WTC11 (cell line): ENCODE results near the gene CACNA2D3. TPM values are rescaled to one million over a fixed set of nuclear protein-coding genes. Genes with fewer than 3 reads are reported as not detected.

Experiments
- ATAC-seq: fragments of 200-7000 bp; cut with Tn5 transposase; 2 replicates; pipeline ENCODE4 v1.10.0; 2021; ENCODE audit warnings: mild to moderate bottlenecking, moderate library complexity
- CTCF ChIA-PET: fragments of 300-600 bp; sonication (Branson Sonifier 250); formaldehyde crosslinking; loops from one replicate; lab custom pipeline; 2021; ENCODE audit warnings: antibody characterized with exemption; lab: Charles Lee
- POLR2A ChIA-PET: fragments of 350-600 bp; sonication (Branson Sonifier 250); formaldehyde crosslinking; loops from one replicate; lab custom pipeline; 2021; ENCODE audit warnings: antibody characterized with exemption; lab: Charles Lee
- DNase-seq: peaks from one replicate; pipeline ENCODE4 v3.0.0; 2021; ENCODE audit warnings: low spot score
- H3K27ac Mint-ChIP-seq: 2 replicates; pipeline ENCODE4 v1.8.0; 2021; ENCODE audit warnings: mixed read lengths
- H3K27me3 Mint-ChIP-seq: 2 replicates; pipeline ENCODE4 v1.8.0; 2021; ENCODE audit warnings: low read depth, mild to moderate bottlenecking, moderate library complexity, mixed read lengths
- H3K36me3 Mint-ChIP-seq: 2 replicates; pipeline ENCODE4 v1.8.0; 2021; ENCODE audit warnings: mixed read lengths
- H3K4me1 Mint-ChIP-seq: 2 replicates; pipeline ENCODE4 v1.8.0; 2022; ENCODE audit warnings: mixed read lengths
- H3K4me3 Mint-ChIP-seq: 2 replicates; pipeline ENCODE4 v1.8.0; 2021; ENCODE audit warnings: mild to moderate bottlenecking, moderate library complexity, mixed read lengths
- H3K9me3 Mint-ChIP-seq: 2 replicates; pipeline ENCODE4 v1.8.0; 2021; ENCODE audit warnings: mixed read lengths
- AFF4 ChIP-seq: sonication (generic); formaldehyde crosslinking; IDR thresholded peaks from 2 replicates; pipeline ENCODE4 v1.8.1; 2023; ENCODE audit warnings: mild to moderate bottlenecking, missing genetic modification reagents, borderline replicate concordance
- ATF2 ChIP-seq: sonication (generic); formaldehyde crosslinking; IDR thresholded peaks from 2 replicates; pipeline ENCODE4 v1.8.1; 2022; ENCODE audit warnings: low read depth, missing genetic modification reagents, borderline replicate concordance
- CBFB ChIP-seq: sonication (generic); formaldehyde crosslinking; IDR thresholded peaks from 2 replicates; pipeline ENCODE4 v1.8.1; 2022; ENCODE audit warnings: mild to moderate bottlenecking, low read depth, missing genetic modification reagents
- E2F5 ChIP-seq: sonication (generic); formaldehyde crosslinking; IDR thresholded peaks from 2 replicates; pipeline ENCODE4 v1.8.1; 2022; ENCODE audit warnings: mild to moderate bottlenecking, moderate library complexity, missing genetic modification reagents
- EMX1 ChIP-seq: fragments of 250-450 bp; sonication (Bioruptor Pico); IDR thresholded peaks from 2 replicates; pipeline ENCODE4 v1.8.0; 2021; ENCODE audit warnings: mild to moderate bottlenecking
- ERG ChIP-seq: fragments of 250-450 bp; sonication (Bioruptor Pico); IDR thresholded peaks from 2 replicates; pipeline ENCODE4 v1.8.0; 2021; ENCODE audit warnings: mild to moderate bottlenecking
- JAZF1 ChIP-seq: fragments of 250-450 bp; sonication (Bioruptor Pico); IDR thresholded peaks from 2 replicates; pipeline ENCODE4 v1.9.0; 2021; ENCODE audit warnings: moderate library complexity, mild to moderate bottlenecking, inconsistent platforms
- MLX ChIP-seq: sonication (generic); formaldehyde crosslinking; IDR thresholded peaks from 2 replicates; pipeline ENCODE4 v1.8.1; 2023; ENCODE audit warnings: mild to moderate bottlenecking, missing genetic modification reagents, moderate library complexity
- MYBL2 ChIP-seq: sonication (generic); formaldehyde crosslinking; IDR thresholded peaks from 2 replicates; pipeline ENCODE4 v1.8.1; 2023; ENCODE audit warnings: mild to moderate bottlenecking, moderate library complexity, missing genetic modification reagents
- OVOL2 ChIP-seq: fragments of 250-450 bp; sonication (Bioruptor Pico); IDR thresholded peaks from 2 replicates; pipeline ENCODE4 v1.9.0; 2021; ENCODE audit warnings: mild to moderate bottlenecking, borderline replicate concordance
- SOX15 ChIP-seq: fragments of 250-450 bp; sonication (Bioruptor Pico); IDR thresholded peaks from 2 replicates; pipeline ENCODE4 v1.9.0; 2021; ENCODE audit warnings: mild to moderate bottlenecking
- SP1 ChIP-seq: sonication (generic); formaldehyde crosslinking; conservative IDR thresholded peaks from 2 replicates; pipeline ENCODE4 v1.8.1; 2022; ENCODE audit warnings: missing genetic modification reagents
- TP53 ChIP-seq: sonication (generic); formaldehyde crosslinking; IDR thresholded peaks from 2 replicates; pipeline ENCODE4 v1.8.1; 2023; ENCODE audit warnings: mild to moderate bottlenecking, missing genetic modification reagents
- USF2 ChIP-seq: sonication (generic); formaldehyde crosslinking; IDR thresholded peaks from 2 replicates; pipeline ENCODE4 v1.8.1; 2023; ENCODE audit warnings: mild to moderate bottlenecking, missing genetic modification reagents, moderate library complexity
- ZNF219 ChIP-seq: sonication (generic); formaldehyde crosslinking; IDR thresholded peaks from 2 replicates; pipeline ENCODE4 v1.8.0; 2023; ENCODE audit warnings: missing genetic modification reagents, mild to moderate bottlenecking, borderline replicate concordance
- ZNF425 ChIP-seq: fragments of 250-450 bp; sonication (Bioruptor Pico); conservative IDR thresholded peaks from 2 replicates; pipeline ENCODE4 v1.9.0; 2021; ENCODE audit warnings: mild to moderate bottlenecking
- ZNF512 ChIP-seq: sonication (generic); formaldehyde crosslinking; IDR thresholded peaks from 2 replicates; pipeline ENCODE4 v1.8.1; 2022; ENCODE audit warnings: missing genetic modification reagents, borderline replicate concordance
- ZNF532 ChIP-seq: fragments of 250-450 bp; sonication (Bioruptor Pico); IDR thresholded peaks from 2 replicates; pipeline ENCODE4 v1.9.0; 2021; ENCODE audit warnings: mild to moderate bottlenecking, borderline replicate concordance
- total RNA-seq: library from RNA; stranded (reverse); gene quantifications from 3 replicates; pipeline ENCODE4 v1.2.3, GENCODE V29; 2021

Gene CACNA2D3
- total RNA-seq, 1 experiment from 2014 or later = 5.0 TPM

GRCh38 chr3:54270816-54271526 is 148.6 kb downstream of the CACNA2D3 start:
- no peak overlapping the region for H3K4me3 Mint-ChIP-seq
- DNase-seq = no peak
- peaks cover 12% of the 10 kb centered on the region for H3K4me1 Mint-ChIP-seq
- no peaks in the 10 kb centered on the region for H3K36me3 Mint-ChIP-seq
- CTCF ChIA-PET = no interaction called here
- POLR2A ChIA-PET = no interaction called here
- ATAC-seq = no peak
- H3K9me3 Mint-ChIP-seq = no peaks in the 10 kb centered on the region
- H3K27ac Mint-ChIP-seq = no peak overlapping the region
- no peaks in the 10 kb centered on the region for H3K27me3 Mint-ChIP-seq
- TF ChIP-seq ERG (CRISPR knock-in tag) (no peak), SP1 (CRISPR knock-in tag) (no peak), EMX1 (CRISPR knock-in tag) (no peak), CBFB (CRISPR knock-in tag) (no peak), OVOL2 (no peak), MYBL2 (CRISPR knock-in tag) (no peak), ZNF425 (CRISPR knock-in tag) (no peak), USF2 (CRISPR knock-in tag) (no peak), SOX15 (CRISPR knock-in tag) (no peak), MLX (CRISPR knock-in tag) (no peak), ATF2 (CRISPR knock-in tag) (no peak), AFF4 (no peak), ZNF512 (no peak), ZNF532 (CRISPR knock-in tag) (no peak), TP53 (CRISPR knock-in tag) (no peak), JAZF1 (CRISPR knock-in tag) (no peak), E2F5 (CRISPR knock-in tag) (no peak), ZNF219 (CRISPR knock-in tag) (no peak)
